GM23248 (cell line): ENCODE data around the gene UBXN1.

Experiments used
- EZH2 ChIP-seq: fragments of 200-600 bp; sonication (generic); IDR thresholded peaks from 2 replicates; pipeline ENCODE4 v1.6.1; 2018; ENCODE audit warnings: antibody characterized with exemption, mild to moderate bottlenecking; ENCODE audit not compliant: insufficient read depth, poor library complexity, severe bottlenecking
- EZH2phosphoT487 ChIP-seq: fragments of 200-600 bp; sonication (generic); IDR thresholded peaks from 2 replicates; pipeline ENCODE4 v1.6.1; 2018; ENCODE audit warnings: antibody characterized with exemption, moderate library complexity, mild to moderate bottlenecking, low read depth; ENCODE audit not compliant: insufficient read depth

DNA sequence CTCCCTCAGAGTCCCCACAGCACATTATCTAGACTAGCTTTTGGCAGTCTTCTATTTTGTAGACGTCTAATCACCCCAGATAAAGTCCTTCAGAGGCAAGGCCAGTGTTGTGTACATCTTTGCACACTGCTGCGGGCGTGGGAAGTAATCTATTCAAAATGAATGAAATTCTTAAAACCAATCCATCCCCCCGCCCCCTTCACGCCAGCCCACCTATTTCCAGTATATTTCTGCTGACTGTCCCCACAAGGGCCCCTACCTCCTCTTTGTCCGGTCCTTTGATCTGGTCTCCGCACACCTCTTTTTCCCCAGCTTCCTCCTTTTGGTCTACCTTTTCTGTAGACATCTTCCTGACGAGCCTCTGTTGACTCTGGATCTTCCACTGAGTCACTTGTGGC, 28.0 kb upstream of the UBXN1 start:
- TF ChIP-seq EZH2phosphoT487 = no peak
- no peak for TF ChIP-seq EZH2
